Lower lobe of right lung (tissue), 2 donors: ENCODE results near the gene HOGA1. TPM values are rescaled to one million over a fixed set of nuclear protein-coding genes. Genes with fewer than 3 reads are reported as not detected.

Experiments
- ATAC-seq, 2 donors: fragments of 200-7000 bp; cut with Tn5 transposase; one replicate each; pipeline ENCODE4 v1.9.1; 2020 to 2022; ENCODE audit warnings: mild to moderate bottlenecking in 2 of 2, moderate library complexity in 2 of 2
- DNase-seq: peaks from one replicate; pipeline ENCODE4 v3.0.0-alpha.2; 2020
- H3K27ac ChIP-seq: fragments of 200-600 bp; one replicate; pipeline ENCODE4 v1.8.0; 2022
- H3K27me3 ChIP-seq: fragments of 200-600 bp; one replicate; pipeline ENCODE4 v1.8.0; 2022; ENCODE audit warnings: low read depth
- H3K36me3 ChIP-seq: fragments of 200-600 bp; one replicate; pipeline ENCODE4 v1.8.0; 2022; ENCODE audit warnings: mild to moderate bottlenecking
- H3K4me1 ChIP-seq: fragments of 200-600 bp; one replicate; pipeline ENCODE4 v1.8.0; 2022
- H3K4me3 ChIP-seq: fragments of 200-600 bp; one replicate; pipeline ENCODE4 v1.8.0; 2022; ENCODE audit warnings: mild to moderate bottlenecking
- H3K9me3 ChIP-seq: fragments of 200-600 bp; one replicate; pipeline ENCODE4 v1.8.0; 2022
- CTCF ChIP-seq: fragments of 200-600 bp; IDR thresholded peaks from one replicate; pipeline ENCODE4 v1.8.0; 2022; ENCODE audit warnings: antibody characterized with exemption, mild to moderate bottlenecking
- intact Hi-C: fragments of 100-400 bp; cut with DNase I; formaldehyde crosslinking; loops from one replicate; pipeline ENCODE4 v1.11.0; 2022
- total RNA-seq: library from RNA; stranded (reverse); fragmentation: NEBNext Ultra II Directional; extraction: Animal tissue kit (Norgen Biotek cat#: 25700); gene quantifications from one replicate; pipeline ENCODE4 v1.2.1, GENCODE V29; 2021
- donor health status: DM: no; HTN: yes; CAD: no; lungs with severe emphysema.

The HOGA1 gene
- total RNA-seq, 1 donor from 2014 or later = 1.1 TPM

- no peak overlapping the region for H3K4me3 ChIP-seq
- no peak overlapping the region for H3K27ac ChIP-seq
- no peaks in the 10 kb centered on the region for H3K27me3 ChIP-seq
- DNase-seq = no peak
- H3K4me1 ChIP-seq = no peaks in the 10 kb centered on the region
- TF ChIP-seq CTCF = no peak
- intact Hi-C loops = no loop called here
- no peak for ATAC-seq
- H3K9me3 ChIP-seq = no peaks in the 10 kb centered on the region
- peaks cover 7% of the 10 kb centered on the region for H3K36me3 ChIP-seq
These were observed 20.9 kb upstream of the HOGA1 start for GRCh38 chr10:97563337-97563736.

- intact Hi-C loops = no loop called here
- TF ChIP-seq CTCF = no peak
- DNase-seq (no peak), ATAC-seq (no peak)
- Histone ChIP-seq H3K36me3 (peaks cover 21% of the 10 kb centered on the region), H3K9me3 (no peaks in the 10 kb centered on the region), H3K27me3 (no peaks in the 10 kb centered on the region), H3K4me1 (no peaks in the 10 kb centered on the region), H3K27ac (no peak overlapping the region), H3K4me3 (no peak overlapping the region)
These were observed 19.4 kb upstream of the HOGA1 start for GRCh38 chr10:97564776-97565175.

DNA sequence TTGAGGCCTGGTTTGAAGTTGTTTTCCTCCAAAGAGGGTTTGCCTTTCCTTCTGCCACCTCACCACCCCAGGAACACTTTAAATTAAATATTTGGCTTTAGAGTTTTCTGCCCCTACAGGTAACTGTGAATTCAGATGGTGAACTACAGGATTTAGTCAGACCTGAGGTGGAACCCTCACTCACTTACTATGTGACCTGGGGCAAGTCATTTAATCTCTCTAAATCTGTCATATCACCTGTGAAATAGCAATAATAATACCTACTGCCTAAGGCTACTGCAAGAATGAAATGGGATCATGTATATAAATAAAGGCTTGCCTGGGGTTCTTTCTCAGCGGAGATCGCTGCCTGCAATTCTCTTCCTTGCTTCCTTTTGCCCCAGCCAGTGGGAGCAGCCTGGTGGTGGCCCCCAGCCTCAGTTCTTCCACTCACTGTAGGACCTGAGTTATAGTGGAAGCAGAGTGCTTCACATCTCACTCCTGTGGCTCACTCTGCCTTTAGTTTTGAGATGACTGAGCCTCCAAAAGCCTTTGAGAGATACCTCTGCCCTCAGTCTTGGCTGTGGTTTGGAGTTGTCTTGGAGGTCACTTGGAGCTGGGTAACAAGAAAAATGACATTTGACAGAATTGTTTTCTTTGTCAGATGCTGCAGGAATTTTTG is 17.7 kb upstream of the HOGA1 start:
- intact Hi-C loops = no loop called here
- no peaks in the 10 kb centered on the region for H3K4me1 ChIP-seq
- H3K27me3 ChIP-seq = no peaks in the 10 kb centered on the region
- no peaks in the 10 kb centered on the region for H3K9me3 ChIP-seq
- DNase-seq (no peak), ATAC-seq (no peak)
- no peak overlapping the region for H3K27ac ChIP-seq
- TF ChIP-seq CTCF = no peak
- peaks cover 38% of the 10 kb centered on the region for H3K36me3 ChIP-seq
- no peak overlapping the region for H3K4me3 ChIP-seq

DNA sequence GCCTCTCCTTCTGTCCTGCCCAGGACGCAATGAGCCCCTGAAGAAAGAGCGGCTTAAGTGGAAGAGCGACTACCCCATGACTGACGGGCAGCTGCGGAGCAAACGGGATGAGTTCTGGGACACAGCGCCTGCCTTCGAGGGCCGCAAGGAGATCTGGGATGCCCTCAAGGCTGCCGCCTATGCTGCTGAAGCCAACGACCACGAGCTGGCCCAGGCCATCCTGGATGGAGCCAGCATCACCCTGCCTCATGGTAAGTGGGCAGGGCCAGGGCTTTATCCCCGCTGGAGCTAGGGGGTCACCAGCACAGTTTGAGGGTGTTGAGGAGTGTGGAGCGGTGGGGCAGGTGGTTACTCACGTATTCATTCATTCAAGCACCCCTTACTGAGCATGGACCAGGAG is 16.3 kb upstream of the HOGA1 start:
- Histone ChIP-seq H3K27ac (no peak overlapping the region), H3K4me1 (peaks cover 9% of the 10 kb centered on the region), H3K36me3 (peaks cover 42% of the 10 kb centered on the region), H3K9me3 (no peaks in the 10 kb centered on the region), H3K4me3 (no peak overlapping the region), H3K27me3 (no peaks in the 10 kb centered on the region)
- TF ChIP-seq CTCF = no peak
- ATAC-seq (no peak), DNase-seq (no peak)
- intact Hi-C loops = no loop called here

DNA sequence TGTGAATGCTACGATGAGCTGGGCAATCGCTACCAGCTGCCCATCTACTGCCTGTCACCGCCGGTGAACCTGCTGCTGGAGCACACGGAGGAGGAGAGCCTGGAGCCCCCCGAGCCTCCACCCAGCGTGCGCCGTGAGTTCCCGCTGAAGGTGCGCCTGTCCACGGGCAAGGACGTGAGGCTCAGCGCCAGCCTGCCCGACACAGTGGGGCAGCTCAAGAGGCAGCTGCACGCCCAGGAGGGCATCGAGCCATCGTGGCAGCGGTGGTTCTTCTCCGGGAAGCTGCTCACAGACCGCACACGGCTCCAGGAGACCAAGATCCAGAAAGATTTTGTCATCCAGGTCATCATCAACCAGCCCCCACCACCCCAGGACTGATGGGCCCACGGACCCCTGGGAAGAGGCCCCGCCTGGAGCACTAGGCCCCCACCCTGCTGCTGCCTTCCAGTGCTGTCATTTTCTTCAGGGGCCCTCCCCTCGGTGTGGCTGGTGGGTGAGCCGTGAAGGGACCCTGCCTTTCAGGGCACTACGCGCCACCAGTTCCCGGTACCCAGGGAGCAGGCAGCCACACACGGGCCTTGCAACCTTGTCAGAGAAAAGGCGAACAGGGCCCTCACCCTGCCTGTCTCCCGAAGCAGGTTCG is 13.9 kb upstream of the HOGA1 start:
- no peak for TF ChIP-seq CTCF
- intact Hi-C loops = no loop called here
- H3K4me3 ChIP-seq = no peak overlapping the region
- ATAC-seq = no peak
- DNase-seq = no peak
- H3K9me3 ChIP-seq = no peaks in the 10 kb centered on the region
- peaks cover 9% of the 10 kb centered on the region for H3K4me1 ChIP-seq
- no peak overlapping the region for H3K27ac ChIP-seq
- H3K36me3 ChIP-seq = peaks cover 42% of the 10 kb centered on the region
- H3K27me3 ChIP-seq = no peaks in the 10 kb centered on the region
